Mesendoderm (in vitro differentiated cells): ENCODE data around the gene METRNL.
"Not testable (repeated sequence)": the region's sequence is repeated elsewhere in the genome, so short reads cannot be mapped to it uniquely, and the experiment has no call there.

Experiments
- DNase-seq: peaks from one replicate; pipeline ENCODE4 v3.0.0; 2013
- H2AK5ac ChIP-seq: 2 replicates; pipeline ENCODE4 v1.6.1; 2013; ENCODE audit warnings: low read length, inconsistent platforms
- H2BK120ac ChIP-seq: 2 replicates; pipeline ENCODE4 v1.6.1; 2013; ENCODE audit warnings: low read depth, mild to moderate bottlenecking, low read length, moderate library complexity, mixed read lengths
- H2BK15ac ChIP-seq: replicated peaks from 2 replicates; pipeline ENCODE4 v1.6.1; 2013; ENCODE audit warnings: low read depth, mild to moderate bottlenecking, moderate library complexity
- H2BK5ac ChIP-seq: 2 replicates; pipeline ENCODE4 v1.6.1; 2013; ENCODE audit warnings: low read length, inconsistent platforms
- H3K18ac ChIP-seq: 2 replicates; pipeline ENCODE4 v1.6.1; 2013; ENCODE audit warnings: mild to moderate bottlenecking, low read length, mixed read lengths
- H3K23ac ChIP-seq: one replicate; pipeline ENCODE4 v1.6.1; 2013; ENCODE audit warnings: low read length
- H3K27ac ChIP-seq: 2 replicates; pipeline ENCODE4 v1.5.1; 2013; ENCODE audit warnings: low read depth, mild to moderate bottlenecking, inconsistent platforms, low read length, moderate library complexity
- H3K27me3 ChIP-seq: 2 replicates; pipeline ENCODE4 v1.6.1; 2013; ENCODE audit warnings: low read length, control low read depth, mild to moderate bottlenecking, inconsistent platforms; ENCODE audit not compliant: insufficient read depth, poor library complexity
- H3K36me3 ChIP-seq: 2 replicates; pipeline ENCODE4 v1.6.1; 2013; ENCODE audit warnings: low read length, inconsistent platforms; ENCODE audit not compliant: control insufficient read depth, insufficient read depth
- H3K4ac ChIP-seq: one replicate; pipeline ENCODE4 v1.6.1; 2013; ENCODE audit warnings: low read depth, mild to moderate bottlenecking, low read length, moderate library complexity
- H3K4me1 ChIP-seq: 2 replicates; pipeline ENCODE4 v1.6.1; 2013; ENCODE audit warnings: low read depth, low read length, inconsistent platforms; ENCODE audit not compliant: control insufficient read depth
- H3K4me2 ChIP-seq: 2 replicates; pipeline ENCODE4 v1.6.1; 2013; ENCODE audit warnings: low read length
- H3K4me3 ChIP-seq: 2 replicates; pipeline ENCODE4 v1.5.1; 2013; ENCODE audit warnings: mild to moderate bottlenecking, low read length
- H3K56ac ChIP-seq: one replicate; pipeline ENCODE4 v1.6.1; 2013; ENCODE audit warnings: low read length
- H3K79me1 ChIP-seq: 2 replicates; pipeline ENCODE4 v1.6.1; 2013; ENCODE audit warnings: low read length, inconsistent platforms
- H3K79me2 ChIP-seq: 2 replicates; pipeline ENCODE4 v1.6.1; 2013; ENCODE audit warnings: mild to moderate bottlenecking, low read length; ENCODE audit not compliant: control insufficient read depth, insufficient read depth
- H3K9ac ChIP-seq: 2 replicates; pipeline ENCODE4 v1.6.1; 2013; ENCODE audit warnings: low read length, inconsistent platforms
- H4K5ac ChIP-seq: one replicate; pipeline ENCODE4 v1.6.1; 2013; ENCODE audit warnings: low read length
- H4K8ac ChIP-seq: one replicate; pipeline ENCODE4 v1.6.1; 2013; ENCODE audit warnings: low read depth, mild to moderate bottlenecking, control low read depth, low read length, moderate library complexity
- WGBS: extraction: QIAGEN DNeasy Blood & Tissue Kit; methylation state at CpG from one replicate; pipeline ENCODE4 v1.1.7; 2013; ENCODE audit warnings: low lambda C conversion rate, missing lambda C conversion rate; ENCODE audit not compliant: insufficient coverage; ENCODE audit errors: extremely low coverage; 5-methylcytosine and 5-hydroxymethylcytosine counted together

Gene METRNL

GRCh38 chr17:83047818-83048475 lies 31.5 kb upstream of the METRNL start:
- not testable (repeated sequence) for H2BK15ac ChIP-seq, H4K8ac ChIP-seq, H3K79me1 ChIP-seq, H3K23ac ChIP-seq, H3K79me2 ChIP-seq, H3K27me3 ChIP-seq, H2BK5ac ChIP-seq, H2BK120ac ChIP-seq, H3K56ac ChIP-seq, H3K4me2 ChIP-seq, H3K9ac ChIP-seq, DNase-seq, H3K18ac ChIP-seq, H3K4me1 ChIP-seq, H2AK5ac ChIP-seq, H3K27ac ChIP-seq, H3K4ac ChIP-seq, H3K4me3 ChIP-seq, H4K5ac ChIP-seq, H3K36me3 ChIP-seq
- WGBS = no CpG with 5 or more reads among the region's 12 CpGs

- Histone ChIP-seq H2BK120ac (no peak overlapping the region), H3K56ac (peak overlapping the region; percentile 93), H3K79me2 (no peaks in the 10 kb centered on the region), H2BK5ac (no peak overlapping the region), H2AK5ac (no peak overlapping the region), H3K9ac (peak overlapping the region; percentile 69), H3K36me3 (no peaks in the 10 kb centered on the region), H3K4ac (no peak overlapping the region), H3K18ac (no peak overlapping the region), H3K27ac (no peak overlapping the region), H3K4me3 (peak overlapping the region; percentile 48), H3K4me2 (peak overlapping the region; percentile 85), H3K23ac (peak overlapping the region; percentile 24), H3K27me3 (no peaks in the 10 kb centered on the region), H2BK15ac (no peak overlapping the region), H3K4me1 (no peaks in the 10 kb centered on the region), H3K79me1 (no peaks in the 10 kb centered on the region), H4K5ac (no peak overlapping the region), H4K8ac (no peak overlapping the region)
- WGBS = no CpG with 5 or more reads among the region's 55 CpGs
- no peak for DNase-seq
Measured at GRCh38 chr17:83050651-83051395, 28.6 kb upstream of the METRNL start.

DNA sequence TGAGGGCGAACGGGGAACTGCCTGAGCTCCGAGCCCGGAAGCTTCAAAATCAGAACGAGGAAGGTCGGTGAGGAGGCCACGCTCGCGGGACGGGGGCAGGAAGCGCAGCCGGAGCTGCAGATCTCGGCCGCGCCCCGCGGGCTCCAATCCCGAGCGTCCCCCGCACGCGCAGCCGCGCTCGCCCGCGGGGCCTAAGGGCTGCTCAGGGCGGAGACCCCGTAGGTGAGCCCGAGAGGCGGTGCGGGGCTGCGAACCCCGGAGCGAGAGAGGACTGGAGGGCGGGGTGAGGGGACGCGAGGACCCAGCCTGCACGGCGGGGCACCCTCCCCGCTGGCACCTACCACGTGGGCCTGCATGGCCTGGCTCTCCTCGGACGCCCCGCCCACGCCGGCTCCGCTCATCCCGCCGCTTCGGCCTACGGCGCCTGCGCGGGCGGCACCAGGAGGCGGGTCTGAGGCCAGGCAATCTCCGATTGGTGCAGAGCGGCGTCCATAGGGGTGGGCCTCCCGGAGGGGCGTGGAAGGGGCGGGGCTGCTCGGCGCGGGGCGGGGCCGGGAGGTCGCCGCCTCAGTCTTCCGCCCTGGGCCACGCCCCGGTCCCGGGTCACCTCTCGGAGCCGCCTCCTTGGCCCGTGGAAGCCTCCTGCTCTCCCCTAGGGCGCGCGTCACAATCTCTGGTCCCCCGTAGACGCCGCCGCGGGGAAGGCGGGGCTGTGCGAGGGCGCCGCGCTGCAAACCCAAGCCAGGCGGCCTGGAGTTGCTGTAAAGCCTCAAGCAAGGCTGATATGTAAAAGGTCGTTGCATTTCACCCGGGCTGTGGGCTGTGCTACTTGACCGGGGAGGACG lies 27.8 kb upstream of the METRNL start:
- Histone ChIP-seq H3K27me3 (no peaks in the 10 kb centered on the region), H2BK15ac (no peak overlapping the region), H3K27ac (peak overlapping the region; percentile 38), H3K4me1 (no peaks in the 10 kb centered on the region), H2BK120ac (no peak overlapping the region), H4K8ac (no peak overlapping the region), H3K18ac (peak overlapping the region; percentile 46), H3K79me1 (no peaks in the 10 kb centered on the region), H4K5ac (no peak overlapping the region), H3K56ac (peak overlapping the region; percentile 93), H3K4ac (no peak overlapping the region), H2AK5ac (no peak overlapping the region), H3K79me2 (no peaks in the 10 kb centered on the region), H3K36me3 (no peaks in the 10 kb centered on the region), H3K23ac (peak overlapping the region; percentile 89), H3K4me2 (peak overlapping the region; percentile 93), H2BK5ac (no peak overlapping the region), H3K9ac (peak overlapping the region; percentile 77), H3K4me3 (peak overlapping the region; percentile 48)
- WGBS = no CpG with 5 or more reads among the region's 95 CpGs
- peak; percentile 97 for DNase-seq

DNA sequence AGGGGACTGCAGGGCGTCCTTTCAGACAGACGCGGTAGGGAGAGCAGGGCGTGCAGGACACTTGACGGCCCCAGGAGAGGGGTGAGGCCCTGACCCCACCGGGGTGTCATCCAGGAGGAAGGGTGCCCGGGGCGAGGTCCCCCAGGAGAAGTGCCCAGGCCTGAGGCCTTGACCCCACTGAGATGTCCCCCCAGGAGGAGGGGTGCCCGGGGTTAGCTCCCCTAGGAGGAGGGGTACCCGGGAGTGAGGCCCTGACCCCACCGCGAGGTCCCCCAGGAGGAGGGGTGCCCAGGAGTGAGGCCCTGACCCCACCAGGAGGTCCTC lies 27.2 kb upstream of the METRNL start:
- no peaks in the 10 kb centered on the region for H3K36me3 ChIP-seq
- H3K4me3 ChIP-seq = peak overlapping the region; percentile 37
- H3K56ac ChIP-seq = peak overlapping the region; percentile 90
- no peak overlapping the region for H3K4ac ChIP-seq
- H3K4me2 ChIP-seq = peak overlapping the region; percentile 93
- DNase-seq = no peak
- H3K9ac ChIP-seq = peak overlapping the region; percentile 77
- no peaks in the 10 kb centered on the region for H3K4me1 ChIP-seq
- no peak overlapping the region for H4K5ac ChIP-seq
- H3K27me3 ChIP-seq = no peaks in the 10 kb centered on the region
- H2AK5ac ChIP-seq = no peak overlapping the region
- H3K27ac ChIP-seq = peak overlapping the region; percentile 38
- H3K18ac ChIP-seq = no peak overlapping the region
- no peaks in the 10 kb centered on the region for H3K79me1 ChIP-seq
- no peaks in the 10 kb centered on the region for H3K79me2 ChIP-seq
- H2BK120ac ChIP-seq = no peak overlapping the region
- no peak overlapping the region for H2BK5ac ChIP-seq
- no peak overlapping the region for H2BK15ac ChIP-seq
- H3K23ac ChIP-seq = peak overlapping the region; percentile 89
- H4K8ac ChIP-seq = peak overlapping the region; percentile 28
- WGBS = no CpG with 5 or more reads among the region's 12 CpGs

GRCh38 chr17:83053021-83053681 lies 26.3 kb upstream of the METRNL start:
- no peak overlapping the region for H3K4ac ChIP-seq
- no peaks in the 10 kb centered on the region for H3K79me2 ChIP-seq
- H3K4me1 ChIP-seq = no peaks in the 10 kb centered on the region
- WGBS = no CpG with 5 or more reads among the region's 15 CpGs
- no peak overlapping the region for H3K23ac ChIP-seq
- no peak overlapping the region for H2AK5ac ChIP-seq
- no peak overlapping the region for H3K4me2 ChIP-seq
- H2BK5ac ChIP-seq = no peak overlapping the region
- H3K9ac ChIP-seq = no peak overlapping the region
- no peaks in the 10 kb centered on the region for H3K79me1 ChIP-seq
- H3K27ac ChIP-seq = no peak overlapping the region
- no peak overlapping the region for H2BK15ac ChIP-seq
- DNase-seq = no peak
- no peak overlapping the region for H2BK120ac ChIP-seq
- H4K5ac ChIP-seq = no peak overlapping the region
- no peak overlapping the region for H3K56ac ChIP-seq
- H3K4me3 ChIP-seq = no peak overlapping the region
- H4K8ac ChIP-seq = no peak overlapping the region
- no peaks in the 10 kb centered on the region for H3K27me3 ChIP-seq
- no peaks in the 10 kb centered on the region for H3K36me3 ChIP-seq
- no peak overlapping the region for H3K18ac ChIP-seq
